GM18861 (cell line): ENCODE measurements around the gene SEC11A.

Source experiments
- ATAC-seq: cut with Tn5 transposase; IDR thresholded peaks from one replicate; pipeline ENCODE4 v1.9.1; 2021; ENCODE audit not compliant: unreplicated experiment

Gene SEC11A

DNA sequence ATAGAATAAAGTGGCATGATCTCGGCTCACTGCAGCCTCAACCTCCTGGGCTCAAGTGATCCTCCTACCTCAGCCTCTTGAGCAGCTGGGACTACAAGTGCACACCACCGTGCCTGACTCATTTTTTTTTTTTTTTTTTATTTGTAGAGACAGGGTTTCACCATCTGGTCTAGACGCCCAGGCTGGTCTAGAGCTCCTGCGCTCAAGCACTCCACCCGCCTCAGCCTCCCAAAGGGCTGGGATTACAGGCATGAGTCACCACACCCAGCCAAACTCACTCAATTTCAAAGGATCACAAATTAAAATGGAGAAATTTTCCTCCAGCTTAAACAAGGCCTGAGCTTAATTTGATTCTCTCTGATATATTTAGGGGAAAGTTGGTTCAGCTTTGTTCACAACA lies 30.6 kb downstream of the SEC11A start:
- no peak for ATAC-seq

DNA sequence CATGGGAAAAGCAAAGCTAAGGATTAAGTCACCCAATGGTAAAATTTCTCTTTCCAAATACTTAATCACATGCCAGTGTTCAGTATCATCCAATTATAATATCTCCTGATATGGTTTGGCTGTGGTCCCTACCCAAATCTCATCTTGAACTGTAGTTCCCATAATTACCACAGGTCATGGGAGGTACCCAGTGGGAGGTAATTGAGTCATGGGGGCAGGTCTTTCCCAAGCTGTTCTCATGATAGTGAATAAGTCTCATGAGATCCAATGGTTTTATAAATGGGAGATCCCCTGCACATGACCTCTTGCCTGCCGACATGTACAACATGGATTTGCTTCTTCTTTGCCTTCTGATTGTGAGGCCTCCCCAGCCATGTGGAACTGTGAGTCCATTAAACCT lies 31.8 kb downstream of the SEC11A start:
- ATAC-seq: no peak

DNA sequence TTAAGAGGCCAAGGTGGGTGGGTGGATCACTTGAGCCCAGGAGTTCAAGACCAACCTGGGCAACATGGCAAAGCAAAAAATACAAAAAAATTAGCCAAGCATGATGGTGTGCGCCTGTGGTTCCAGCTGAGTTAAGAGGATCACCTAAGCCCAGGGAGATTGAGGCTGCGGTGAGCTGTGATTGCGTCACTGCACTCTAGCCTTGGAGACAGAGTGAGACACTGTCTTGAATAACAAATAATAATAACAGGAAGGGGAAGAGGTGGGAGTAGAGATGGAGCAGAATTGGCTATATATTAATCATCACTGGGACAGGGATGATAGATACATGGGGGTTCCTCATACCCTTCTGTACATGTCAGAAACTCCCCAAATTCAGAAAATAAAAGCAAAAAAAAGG lies 34.1 kb downstream of the SEC11A start:
- no peak for ATAC-seq

DNA sequence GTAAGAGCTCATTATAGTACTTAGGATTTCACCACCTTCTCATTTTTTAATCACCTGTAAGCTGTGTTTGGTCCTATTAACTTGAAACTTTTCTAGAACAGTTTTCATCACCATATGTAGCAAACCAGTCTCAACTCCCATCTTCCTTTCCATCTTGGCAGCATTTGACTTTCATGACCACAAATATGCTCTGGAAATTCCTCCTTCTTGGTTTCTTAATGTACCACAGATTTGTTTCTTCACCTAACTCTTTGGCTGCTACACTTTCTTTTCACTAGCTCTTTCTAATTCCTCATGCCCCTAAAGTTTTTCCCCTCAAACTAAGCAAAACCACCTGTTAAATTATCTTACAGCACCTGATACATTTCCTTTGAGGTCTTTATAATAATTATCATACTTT lies 44.7 kb downstream of the SEC11A start:
- ATAC-seq: no peak

DNA sequence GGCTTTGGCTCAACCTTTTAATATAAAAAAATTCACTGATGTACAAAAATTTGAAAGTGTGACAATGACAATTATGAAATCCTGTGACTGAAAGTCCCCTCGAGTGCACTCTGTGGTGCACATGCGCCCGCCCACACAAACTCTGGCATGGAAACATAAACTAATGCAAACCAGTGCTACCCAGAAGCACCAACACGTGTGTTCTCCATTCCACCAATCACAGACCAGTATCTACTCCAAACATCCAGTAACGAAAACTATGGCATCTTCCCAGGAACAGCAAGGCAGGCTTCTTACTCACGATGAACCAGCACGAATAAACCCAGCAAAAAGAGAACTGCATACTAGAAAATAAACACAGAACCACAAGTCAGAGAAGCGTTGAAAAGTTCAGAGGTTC lies 46.2 kb downstream of the SEC11A start:
- ATAC-seq: no peak

DNA sequence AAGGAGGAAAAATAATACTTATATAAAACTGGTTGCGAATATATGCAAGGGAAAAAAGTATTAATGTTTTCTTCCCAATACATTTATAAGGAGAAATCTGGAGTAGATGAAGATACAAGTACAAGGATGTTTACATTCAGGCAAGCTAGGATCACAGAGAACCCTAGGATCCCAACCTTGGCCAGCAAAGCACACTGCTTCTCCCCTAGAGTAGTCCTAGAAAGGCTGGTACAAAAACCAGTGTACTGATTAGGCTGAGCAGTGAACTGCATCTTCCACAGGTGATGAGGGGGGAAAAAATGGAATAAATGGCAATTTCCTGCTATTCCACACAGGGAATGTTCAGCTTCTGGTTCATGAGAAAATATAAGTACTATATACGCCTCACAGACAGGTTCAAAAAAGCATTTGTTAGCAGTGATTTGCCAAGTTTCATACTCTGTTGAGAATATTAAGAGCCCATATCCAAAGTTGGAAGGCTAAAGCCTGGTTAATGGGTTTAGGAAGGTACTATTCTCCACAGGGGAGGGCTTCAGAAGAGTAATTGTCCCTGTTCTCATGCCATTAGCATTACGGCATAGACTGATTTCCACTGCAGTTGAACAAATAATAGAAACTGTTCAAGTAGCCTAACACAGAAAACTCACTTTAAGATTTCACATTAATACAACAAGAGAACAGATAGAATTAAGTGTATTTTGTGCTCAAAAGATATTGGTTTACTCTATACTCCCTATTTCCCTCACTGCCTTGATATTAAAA lies 47.5 kb downstream of the SEC11A start:
- no peak for ATAC-seq

DNA sequence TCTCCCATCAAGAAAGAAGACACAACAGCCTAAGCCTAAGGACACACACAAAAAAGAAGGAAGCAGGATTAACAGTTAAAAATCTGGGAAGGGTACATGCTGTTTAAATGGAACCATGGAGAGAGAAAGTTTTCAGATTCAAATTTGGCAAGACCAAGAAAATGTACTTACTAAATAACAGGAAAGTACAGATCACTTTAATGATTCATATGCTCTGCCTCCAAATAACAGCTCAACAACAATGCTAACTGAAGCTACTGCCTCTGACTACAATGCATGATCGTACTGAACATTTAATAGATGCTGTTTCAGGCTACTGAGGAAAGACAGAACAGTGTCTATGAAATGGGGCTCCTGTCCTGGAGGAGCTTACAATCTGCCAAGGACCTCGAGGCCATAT lies 49.6 kb downstream of the SEC11A start:
- ATAC-seq: no peak

DNA sequence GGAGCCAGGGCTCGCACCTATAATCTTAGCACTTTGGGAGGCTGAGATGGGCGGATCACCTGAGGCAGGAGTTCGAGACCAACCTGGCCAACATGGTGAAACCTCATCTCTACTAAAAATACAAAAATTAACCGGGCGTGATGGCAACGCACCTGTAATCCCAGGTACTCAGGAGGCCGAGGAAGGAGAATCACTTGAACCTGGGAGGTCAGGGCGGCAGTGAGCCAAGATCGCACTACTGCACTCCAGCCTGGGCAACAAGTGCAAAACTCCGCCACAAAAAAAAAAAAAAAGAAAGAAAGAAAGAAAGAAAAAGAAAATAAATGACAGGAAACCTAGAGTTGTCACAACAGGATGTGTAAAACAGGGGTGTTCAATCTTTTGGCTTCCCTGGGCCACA lies 54.9 kb downstream of the SEC11A start:
- no peak for ATAC-seq

DNA sequence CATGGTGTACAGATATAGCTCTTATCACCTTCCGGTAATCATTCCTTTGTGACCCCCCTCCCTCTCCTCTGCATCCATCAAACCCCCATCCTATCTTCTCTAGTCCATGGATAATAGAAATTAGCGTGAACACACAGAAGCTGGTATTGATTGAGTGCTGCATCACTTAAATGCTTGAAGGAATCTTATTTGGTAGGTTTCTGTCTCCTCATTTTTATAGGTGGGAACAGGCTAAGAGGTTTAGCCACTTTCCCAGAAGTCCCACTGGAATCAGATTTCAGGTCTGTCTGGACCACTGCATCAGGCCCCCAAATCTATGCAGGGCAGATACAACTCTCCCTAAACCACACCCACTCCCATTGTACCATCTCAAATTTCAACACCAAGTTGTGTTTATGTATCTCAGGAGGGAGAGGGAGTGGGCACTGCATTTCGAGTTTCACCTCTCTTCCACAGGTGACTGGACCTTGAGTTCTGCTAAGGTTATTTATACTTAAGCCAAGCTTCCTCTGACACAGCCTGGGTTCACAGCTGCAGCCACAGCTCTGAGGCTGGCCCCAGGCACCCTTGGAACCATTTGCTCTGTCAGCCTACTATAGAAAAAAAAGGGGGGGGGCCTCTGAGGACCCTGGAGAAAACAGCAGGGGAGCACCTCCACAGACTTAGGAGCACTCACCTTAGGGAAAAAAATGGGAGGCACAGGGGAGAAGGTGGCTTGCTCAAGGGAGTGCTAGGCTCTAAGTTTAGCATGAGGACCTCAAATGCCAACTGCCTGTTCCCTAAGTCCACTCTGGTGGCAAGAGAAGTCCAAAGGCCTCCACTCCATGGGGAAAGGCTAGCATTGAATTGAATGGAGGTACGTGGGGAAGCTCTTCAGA lies 55.8 kb downstream of the SEC11A start:
- ATAC-seq: no peak

DNA sequence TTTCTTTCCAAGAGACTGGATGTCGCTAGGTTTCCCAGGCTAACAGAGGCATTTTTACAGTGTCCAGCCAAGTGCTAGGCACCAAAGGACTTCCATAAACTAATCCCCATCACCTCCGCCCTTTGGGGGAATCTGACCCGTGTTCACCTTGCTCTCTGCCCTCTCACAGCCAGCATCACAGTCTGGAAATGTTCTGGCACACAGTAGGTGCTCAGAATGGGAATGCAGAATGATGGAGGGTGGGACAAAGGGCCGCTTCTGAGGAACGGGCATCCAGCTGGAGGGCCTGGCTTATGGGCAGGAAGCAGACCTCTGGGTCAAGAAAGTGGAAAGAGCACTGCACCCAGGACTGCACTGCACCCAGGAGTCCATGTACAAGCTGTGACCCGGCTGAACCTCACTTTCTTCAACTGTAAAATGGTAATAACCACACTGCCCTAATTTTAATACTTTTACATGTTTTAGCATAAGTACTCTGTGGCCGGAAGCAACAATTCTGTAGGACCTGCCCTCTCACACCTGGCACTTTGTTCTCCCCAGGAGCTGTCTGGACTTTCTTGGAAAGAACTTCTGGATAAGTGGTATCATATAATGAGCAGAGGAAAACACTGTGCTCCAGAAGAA lies 57.0 kb downstream of the SEC11A start:
- no peak for ATAC-seq

DNA sequence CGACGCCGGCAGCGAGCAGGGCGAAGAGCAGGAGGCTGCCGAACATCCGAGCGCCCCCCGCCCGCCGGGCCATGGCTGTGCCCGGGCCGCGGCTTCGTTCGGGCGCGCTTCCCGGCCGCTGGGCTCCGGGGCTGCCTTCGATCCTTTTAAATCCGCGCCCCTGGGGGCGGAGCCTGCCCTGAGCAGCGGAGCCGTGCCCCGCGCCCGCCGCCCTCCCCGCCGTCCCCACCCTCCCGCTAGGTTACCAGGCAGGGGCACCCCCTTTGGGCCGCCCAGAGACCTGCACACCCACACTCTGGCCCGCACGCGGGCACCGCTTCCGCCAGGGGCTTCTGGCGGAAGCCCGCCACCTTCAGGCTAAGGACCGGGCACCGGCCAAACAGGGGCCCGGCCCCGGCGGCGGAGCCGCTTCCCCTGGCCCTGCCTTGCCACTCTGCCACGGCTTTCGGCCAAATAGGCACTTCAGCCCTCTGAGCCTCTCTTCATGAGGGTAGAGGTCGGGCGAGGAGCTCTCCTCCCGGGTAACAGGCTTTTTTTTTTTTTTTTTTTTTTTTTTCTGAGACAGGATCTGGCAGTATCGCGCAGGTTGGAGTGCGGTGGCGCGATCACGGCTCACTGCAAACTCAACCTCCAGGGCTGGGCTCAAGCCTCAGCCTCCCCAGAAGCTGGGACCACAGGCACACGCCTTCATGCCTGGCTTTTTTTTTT lies 57.7 kb downstream of the SEC11A start, which contains the start of gene NMB:
NMB (minus strand) TSS at position 120 of the 708 bp plus-strand sequence; CDS start at position 73, 47 bp downstream.
- ATAC-seq: peak; percentile 56

DNA sequence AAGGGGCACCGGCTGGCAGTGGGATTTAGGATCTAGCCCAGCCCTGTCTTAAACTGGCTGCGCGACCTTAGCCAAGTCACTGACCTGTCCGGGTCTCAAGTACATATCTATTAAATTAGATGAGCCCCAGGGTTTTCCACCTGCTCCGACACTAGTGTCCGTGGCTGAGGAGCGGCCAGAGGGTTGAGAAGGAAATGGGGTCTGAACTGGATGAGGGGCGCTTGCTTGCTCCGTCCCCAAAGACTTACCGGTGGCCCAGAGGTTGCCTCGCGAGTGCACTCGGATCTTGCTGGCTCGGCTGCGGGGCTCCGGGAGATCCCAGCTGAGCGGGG lies 58.2 kb downstream of the SEC11A start:
- no peak for ATAC-seq

DNA sequence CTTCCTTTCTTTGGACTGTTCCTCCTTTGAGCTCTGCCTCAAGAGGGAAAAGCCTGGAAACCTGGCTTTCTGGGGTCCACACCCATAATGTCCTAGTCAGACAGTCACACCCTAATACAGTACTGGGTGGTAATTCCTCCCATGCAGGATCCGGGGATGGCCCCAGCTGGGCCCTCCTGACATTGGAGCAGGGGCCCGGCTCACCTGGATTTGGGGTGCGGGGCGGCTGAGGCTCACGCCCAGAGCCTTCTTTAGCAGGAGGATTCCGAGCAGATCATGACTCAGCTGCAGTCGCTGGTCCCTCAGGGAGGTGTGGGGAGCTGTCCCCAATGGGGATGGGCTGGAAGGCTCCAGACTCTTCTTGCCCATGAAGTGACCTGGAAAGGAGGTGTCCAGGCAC lies 59.0 kb downstream of the SEC11A start:
- no peak for ATAC-seq

DNA sequence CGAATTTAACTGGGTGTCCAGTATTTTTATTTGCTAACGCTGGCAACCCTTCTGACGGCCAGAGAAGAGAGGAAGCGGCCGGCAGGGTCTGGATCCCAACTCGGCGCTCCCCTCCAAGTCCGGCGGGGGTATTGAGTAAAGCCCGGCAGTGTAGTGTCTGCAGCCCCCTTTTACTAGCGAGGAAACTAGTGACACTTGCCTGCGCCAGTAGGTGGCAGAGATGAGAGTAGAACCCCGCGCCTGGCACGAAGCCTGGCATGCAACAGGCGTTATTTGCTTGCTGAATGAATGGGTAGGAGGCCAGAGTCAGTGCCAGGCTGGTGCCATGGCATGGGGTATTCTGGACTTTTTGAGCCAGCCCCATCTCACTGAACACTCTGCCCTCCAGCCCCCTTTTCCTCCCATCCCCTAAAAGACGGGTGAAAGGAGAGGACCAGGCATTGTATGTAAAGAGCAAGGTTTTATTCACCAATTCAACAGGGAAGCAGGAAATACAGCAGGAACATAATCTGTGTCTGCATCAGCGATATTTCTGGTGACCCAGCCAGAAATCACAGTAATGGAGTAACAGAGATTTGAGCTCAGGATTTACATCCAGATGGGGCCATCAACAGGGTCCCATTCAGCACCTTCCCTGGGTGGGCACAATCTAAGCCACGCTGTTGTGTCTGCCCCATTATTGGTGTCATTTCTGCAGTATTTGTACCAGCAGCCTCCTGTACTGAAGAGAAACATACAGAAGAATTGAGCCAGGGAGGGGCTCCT lies 61.1 kb downstream of the SEC11A start:
- ATAC-seq: peak; percentile 42

DNA sequence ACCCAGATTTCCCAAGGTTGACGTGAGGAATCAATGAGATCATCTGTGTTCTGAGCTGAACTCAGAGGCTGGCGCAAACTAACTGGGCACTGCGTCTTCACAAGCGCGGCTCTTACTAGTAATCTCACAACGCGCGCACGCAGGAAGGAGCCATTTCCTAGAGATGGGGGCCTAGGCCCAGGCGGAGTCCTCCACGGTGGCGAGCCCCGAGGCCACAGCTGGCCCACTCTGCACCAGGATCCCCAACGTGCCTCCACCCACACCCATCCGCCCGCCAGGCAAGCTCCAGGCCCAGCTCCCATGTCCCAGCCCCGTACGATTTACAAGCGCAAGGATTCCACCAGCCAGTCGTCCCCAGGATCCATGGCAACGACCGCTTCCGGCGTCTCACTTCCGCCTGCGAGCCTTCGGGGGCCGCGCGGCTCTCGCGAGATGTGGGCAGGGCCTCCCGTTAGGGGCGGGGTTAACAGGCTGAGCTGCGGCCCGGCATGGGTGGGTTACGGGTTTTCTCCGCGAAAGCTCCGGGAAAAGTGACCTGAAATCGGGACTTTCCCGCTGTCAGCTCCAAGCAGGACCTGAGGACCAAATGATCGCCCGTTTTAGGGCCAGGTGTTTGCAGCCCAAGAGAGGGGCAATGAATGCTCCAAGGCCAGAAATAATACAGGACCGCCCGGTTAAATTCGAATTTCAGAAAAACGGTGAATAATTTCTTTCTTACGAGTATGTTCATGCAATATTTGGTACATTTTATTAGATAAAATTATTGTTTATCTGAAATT lies 61.8 kb downstream of the SEC11A start, which contains the start of gene WDR73:
WDR73 (minus strand) TSS at position 374 of the 779 bp plus-strand sequence; CDS start at position 365, 9 bp downstream.
- ATAC-seq: peak; percentile 60

DNA sequence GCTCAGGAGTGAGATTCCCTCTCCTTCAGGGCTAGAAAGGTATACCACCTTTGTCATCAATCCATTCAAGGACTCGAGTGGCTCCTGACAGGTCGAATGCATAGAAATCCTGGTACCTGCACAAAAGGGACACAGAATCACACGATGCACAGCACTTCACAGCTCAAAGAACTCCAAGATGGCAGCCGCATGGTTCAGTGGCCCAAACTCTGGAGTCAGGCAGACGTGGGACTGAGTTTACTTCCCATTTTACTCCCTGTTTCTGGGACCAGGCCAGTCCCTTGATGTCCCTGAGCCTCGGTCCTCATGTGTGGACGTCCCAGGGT lies 62.4 kb downstream of the SEC11A start:
- ATAC-seq: no peak

DNA sequence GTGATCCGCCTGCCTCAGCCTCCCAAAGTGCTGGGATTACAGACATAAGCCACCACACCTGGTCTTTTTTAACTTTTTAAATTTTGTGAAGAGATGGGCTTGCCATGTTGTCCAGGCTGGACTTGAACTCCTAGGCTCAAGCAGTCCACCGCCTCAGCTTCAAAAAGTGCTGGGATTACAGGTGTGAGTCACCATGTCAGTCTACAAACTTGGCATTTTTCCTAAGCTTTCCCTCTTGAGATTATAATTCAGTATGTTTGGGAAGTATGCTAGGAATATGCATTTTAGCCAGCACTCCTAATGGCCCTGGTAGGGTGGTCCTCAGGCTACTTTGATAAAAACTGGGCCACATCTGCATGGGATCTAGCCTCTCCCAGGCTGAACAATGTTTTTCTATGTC lies 66.2 kb downstream of the SEC11A start:
- ATAC-seq: no peak

DNA sequence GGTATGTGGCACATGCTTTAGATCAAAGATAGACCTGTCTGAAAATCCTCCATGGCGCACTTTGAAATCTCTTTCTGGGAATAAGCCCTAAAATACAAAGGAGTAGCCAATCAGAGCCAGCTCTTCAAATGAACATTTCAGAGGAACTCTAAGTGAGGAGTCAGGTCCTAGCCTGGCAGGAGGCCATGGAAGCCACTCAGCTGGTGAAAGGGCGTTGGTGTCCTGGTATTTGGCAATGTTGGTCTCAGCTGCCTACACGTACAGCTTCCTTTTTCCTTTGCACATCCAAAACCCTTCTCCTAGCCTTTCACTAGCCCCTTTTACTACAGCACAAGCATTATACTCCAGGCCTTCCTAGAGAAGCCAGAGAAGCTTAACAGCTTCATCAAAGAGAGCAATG lies 67.4 kb downstream of the SEC11A start:
- no peak for ATAC-seq

DNA sequence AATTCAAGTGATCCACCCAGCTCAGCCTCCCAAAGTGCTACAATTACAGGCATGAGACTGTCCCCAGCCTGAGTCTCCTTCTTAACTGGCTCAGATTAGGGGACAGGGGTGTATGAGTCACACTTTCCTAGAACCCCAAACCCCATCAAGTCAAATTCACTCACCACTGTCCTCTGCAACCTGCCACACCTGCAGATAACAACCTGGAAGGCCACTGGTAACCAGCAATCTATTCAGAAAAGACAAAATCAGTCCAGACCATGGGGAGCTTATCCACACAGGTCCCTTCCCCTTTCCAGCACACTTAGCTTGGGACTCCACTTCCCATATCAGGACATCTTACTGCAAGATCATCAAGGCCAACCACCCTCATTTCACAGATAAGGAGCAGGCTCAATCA lies 68.2 kb downstream of the SEC11A start:
- no peak for ATAC-seq

DNA sequence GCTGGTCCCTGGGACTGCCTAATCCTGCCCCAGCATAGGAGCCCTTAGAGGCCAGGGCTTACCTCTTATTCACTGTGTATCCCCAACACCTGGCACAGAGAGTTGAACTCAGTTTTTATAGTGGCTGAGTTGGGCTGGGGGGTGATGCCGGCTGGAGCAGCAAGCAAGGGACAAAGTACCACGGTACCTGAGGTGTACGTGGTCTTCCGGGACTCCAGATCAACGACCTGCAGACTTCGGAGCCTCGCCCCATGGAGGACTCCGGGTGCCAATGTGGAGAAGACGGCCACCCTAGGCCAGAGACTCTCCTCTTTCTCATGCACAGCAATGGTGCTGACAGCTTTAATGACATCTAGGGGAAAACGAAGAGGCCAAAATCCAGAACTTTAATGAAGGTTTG lies 69.9 kb downstream of the SEC11A start:
- no peak for ATAC-seq
